K562 (cell line): ENCODE results near the gene GALNT17. TPM values are rescaled to one million over a fixed set of nuclear protein-coding genes. Genes with fewer than 3 reads are reported as not detected.

Source experiments
- ATAC-seq: fragments of 200-7000 bp; cut with Tn5 transposase; 3 replicates; pipeline ENCODE4 v1.9.1; 2020; ENCODE audit warnings: moderate library complexity
- BruUV-seq: library from RNA; stranded (reverse); fragments of 400-500 nt; replicated peaks from 2 replicates; lab custom pipeline; 2021; lab: Mats Ljungman, UMichigan
- CTCF ChIA-PET: fragments of 300-600 bp; formaldehyde crosslinking; extraction: SDS; loops from one replicate; lab custom pipeline; 2021; ENCODE audit warnings: low intra/inter-chr PET ratio; lab: Yijun Ruan, JAX
- POLR2A ChIA-PET: fragments of 300-600, 350-650 bp; sonication (Branson Sonifier 250); formaldehyde crosslinking; extraction: SDS; loops from one replicate; lab custom pipeline; 2021; ENCODE audit warnings: antibody characterized with exemption, inconsistent platforms; lab: Yijun Ruan, JAX
- DNase-seq, 4 experiments: peaks; one replicate each; pipeline versions ENCODE4 v3.0.0 to v3.0.0-alpha.2; 2011 to 2018; ENCODE audit warnings: low spot score in 3 of 4, mixed read lengths in 3 of 4; ENCODE audit errors: extremely low read depth in 1 of 4
- FAIRE-seq: peaks from 2 replicates; lab custom pipeline; 2011; peaks lifted over from hg19 to GRCh38; lab: Jason Lieb, UNC
- H2AFZ ChIP-seq: 2 replicates; pipeline ENCODE4 v1.6.0; 2011; ENCODE audit warnings: low read depth, low read length, control low read depth, inconsistent platforms
- H3K27ac ChIP-seq: fragments of 200-600 bp; 3 replicates; pipeline ENCODE4 v1.8.0; 2011; ENCODE audit warnings: low read depth, mild to moderate bottlenecking, control low read depth, inconsistent platforms, low read length, moderate library complexity, mixed read lengths; ENCODE audit errors: extremely low read depth
- H3K27me3 ChIP-seq, 2 experiments: fragments of 300-600 bp in 1 of 2; 2 replicates in 1 of 2; 3 replicates in 1 of 2; pipeline versions ENCODE4 v1.6.0 to v1.8.0; 2011; ENCODE audit warnings: inconsistent platforms in 2 of 2, low read length in 2 of 2, mild to moderate bottlenecking in 1 of 2, mixed read lengths in 1 of 2, moderate library complexity in 1 of 2; ENCODE audit not compliant: control insufficient read depth in 2 of 2, insufficient read depth in 2 of 2
- H3K36me3 ChIP-seq: fragments of 300-600 bp; 3 replicates; pipeline ENCODE4 v1.8.0; 2011; ENCODE audit warnings: mild to moderate bottlenecking, low read length, inconsistent platforms; ENCODE audit not compliant: control insufficient read depth, insufficient read depth
- H3K4me1 ChIP-seq, 2 experiments: fragments of 200-600 bp in 1 of 2; replicated peaks in 1 of 2; 2 replicates in 1 of 2; 3 replicates in 1 of 2; pipeline versions ENCODE4 v1.5.1 to v1.8.0; 2011; ENCODE audit warnings: inconsistent platforms in 2 of 2, low read length in 2 of 2, mild to moderate bottlenecking in 1 of 2, mixed read lengths in 1 of 2, moderate library complexity in 1 of 2; ENCODE audit not compliant: control insufficient read depth in 2 of 2, insufficient read depth in 2 of 2
- H3K4me2 ChIP-seq: 2 replicates; pipeline ENCODE4 v1.6.1; 2011; ENCODE audit warnings: low read length, control low read depth, inconsistent platforms, mixed read lengths; ENCODE audit not compliant: insufficient read depth
- H3K4me3 ChIP-seq: fragments of 200-600 bp; sonication (generic), shearing (Covaris generic); 2 replicates; pipeline ENCODE4 v1.5.1; 2016; ENCODE audit warnings: control low read depth, inconsistent platforms
- H3K79me2 ChIP-seq: fragments of 200-600 bp; 3 replicates; pipeline ENCODE4 v1.8.0; 2011; ENCODE audit warnings: low read length, inconsistent platforms; ENCODE audit not compliant: control insufficient read depth, insufficient read depth
- H3K9ac ChIP-seq, 2 experiments: 2 replicates each; pipeline versions ENCODE4 v1.6.0 to v1.6.1; 2011; ENCODE audit warnings: low read depth in 2 of 2, low read length in 2 of 2, control low read depth in 1 of 2, inconsistent platforms in 1 of 2, mild to moderate bottlenecking in 1 of 2, mixed read lengths in 1 of 2; ENCODE audit not compliant: insufficient read depth in 1 of 2
- H3K9me1 ChIP-seq: one replicate; pipeline ENCODE4 v1.6.0; 2011; ENCODE audit warnings: inconsistent platforms, mild to moderate bottlenecking, low read length, moderate library complexity; ENCODE audit not compliant: control insufficient read depth, insufficient read depth
- H3K9me3 ChIP-seq: replicated peaks from 2 replicates; pipeline ENCODE4 v1.5.1; 2011; ENCODE audit warnings: low read depth, low read length, inconsistent platforms; ENCODE audit not compliant: control insufficient read depth, insufficient read depth
- H4K20me1 ChIP-seq: replicated peaks from 2 replicates; pipeline ENCODE4 v1.6.1; 2011; ENCODE audit warnings: low read length, inconsistent platforms, mixed read lengths; ENCODE audit not compliant: control insufficient read depth, insufficient read depth
- BCOR ChIP-seq: fragments of 450-650 bp; IDR thresholded peaks from 2 replicates; pipeline ENCODE4 v1.6.1; 2016
- CHCHD3 ChIP-seq: fragments of 250-450 bp; sonication (Bioruptor Pico); IDR thresholded peaks from 2 replicates; pipeline ENCODE4 v2.1.2; 2022; ENCODE audit warnings: mild to moderate bottlenecking
- DACH1 ChIP-seq: fragments of 450-650 bp; IDR thresholded peaks from 2 replicates; pipeline ENCODE4 v1.6.1; 2018; ENCODE audit not compliant: partially characterized antibody
- MCM7 ChIP-seq, 2 experiments: fragments of 450-650 bp; IDR thresholded peaks; 2 replicates each; pipeline ENCODE4 v1.6.1; 2016 to 2018
- NFXL1 ChIP-seq: fragments of 450-650 bp; formaldehyde crosslinking; IDR thresholded peaks from 2 replicates; pipeline ENCODE4 v1.4.0; 2021; ENCODE audit warnings: mild to moderate bottlenecking
- NR2C2 ChIP-seq, 2 experiments: fragments of 200-800 bp in 1 of 2; sonication (Bioruptor generic) in 1 of 2; sonication (generic) in 1 of 2; formaldehyde crosslinking in 1 of 2; IDR thresholded peaks; 2 replicates each; pipeline versions ENCODE4 v1.6.1 to v1.8.0; 2016 to 2022; ENCODE audit warnings: mild to moderate bottlenecking in 1 of 2, missing compliant biosample characterization in 1 of 2, missing genetic modification characterization in 1 of 2, missing genetic modification reagents in 1 of 2
- PBX2 ChIP-seq, 2 experiments: IDR thresholded peaks in 1 of 2; conservative IDR thresholded peaks in 1 of 2; 2 replicates each; pipeline ENCODE4 v1.6.1; 2016; ENCODE audit warnings: low read depth in 2 of 2, mild to moderate bottlenecking in 1 of 2, missing compliant biosample characterization in 1 of 2, missing genetic modification characterization in 1 of 2, moderate library complexity in 1 of 2
- RBM25 ChIP-seq: fragments of 200-400 bp; formaldehyde crosslinking; IDR thresholded peaks from 2 replicates; pipeline ENCODE4 v1.6.1; 2018; ENCODE audit warnings: low read length, low read depth, moderate library complexity; ENCODE audit not compliant: severe bottlenecking
- SNAPC5 ChIP-seq: fragments of 250-450 bp; sonication (Bioruptor Pico); IDR thresholded peaks from 2 replicates; pipeline ENCODE4 v1.8.0; 2021; ENCODE audit warnings: moderate library complexity, mild to moderate bottlenecking, inconsistent platforms
- THRA ChIP-seq: fragments of 450-650 bp; IDR thresholded peaks from 2 replicates; pipeline ENCODE4 v1.6.1; 2017; ENCODE audit warnings: mild to moderate bottlenecking, moderate library complexity
- WGBS: fragments of 100-300 bp; shearing (Covaris generic); methylation state at CpG from one replicate; pipeline ENCODE4 v1.1.6; 2016; ENCODE audit warnings: low coverage, mixed read lengths; ENCODE audit not compliant: insufficient coverage; ENCODE audit errors: missing lambda C conversion rate; 5-methylcytosine and 5-hydroxymethylcytosine counted together
- in situ Hi-C: fragments of 300-500 bp; cut with MboI; formaldehyde crosslinking; loops from 4 replicates; pipeline ENCODE4 v1.15.0; 2018; ENCODE audit warnings: inconsistent platforms, mixed read lengths
- intact Hi-C: fragments of 100-400 bp; cut with micrococcal nuclease; formaldehyde crosslinking; loops from 2 replicates; pipeline ENCODE4 v1.14.2; 2022
- polyA plus RNA-seq, 8 experiments: library from polyadenylated mRNA; depleted of rRNA in 4 of 8; stranded (reverse) in 5 of 8; unstranded in 3 of 8; fragments of >200 nt; fragmentation: Nextera tagmentation in 2 of 8; fragmentation: Illumina TruSeq in 1 of 8; extraction: Ambion mirVana in 2 of 8; extraction: Trizol in 1 of 8; gene quantifications; 2 replicates each; pipeline versions ENCODE4 v1.2.1 to v1.2.3, GENCODE V29; 2011 to 2014; ENCODE audit warnings: inconsistent platforms in 1 of 8, missing spikeins in 1 of 8
- total RNA-seq, 7 experiments: library from RNA; depleted of rRNA in 6 of 7; stranded (reverse); fragments of >200 nt in 6 of 7; fragmentation: Illumina TruSeq in 2 of 7; extraction: Trizol in 2 of 7; gene quantifications; 2 replicates each; pipeline versions ENCODE4 v1.2.1 to v1.2.3, GENCODE V29; 2011 to 2021; ENCODE audit warnings: low replicate concordance in 1 of 7

GALNT17 gene
- total and polyA plus RNA-seq, 9 of the 15 experiments (the other 6 are each of a cell fraction or from before 2014, with no cell fraction given), result not detected

GRCh38 chr7:71580027-71580426 lies 448.1 kb downstream of the GALNT17 start (continued):
- TF ChIP-seq NFXL1 (CRISPR knock-in tag) (no peak), MCM7 (IDR thresholded peaks at IDR 0.05) (no peak), DACH1 (peak; percentile 90), BCOR (no peak)
- TF ChIP-seq, all 486 proteins: peak for 5

- no peak overlapping the region for H3K27ac ChIP-seq
- ATAC-seq, result no peak
- H3K9me3 ChIP-seq, result no peaks in the 10 kb centered on the region
- in situ Hi-C loops (no loop called here), intact Hi-C loops (no loop called here)
- H3K36me3 ChIP-seq, result no peaks in the 10 kb centered on the region
- H3K79me2 ChIP-seq, result no peaks in the 10 kb centered on the region
- no peaks in the 10 kb centered on the region for H3K27me3 ChIP-seq
- POLR2A ChIA-PET, result no interaction called here
- no peak for FAIRE-seq
- TF ChIP-seq RBM25, result no peak
- CTCF ChIA-PET, result no interaction called here
- no peaks in the 10 kb centered on the region; a peak in 1 of 5 replicates for H3K4me1 ChIP-seq
- H4K20me1 ChIP-seq, result no peaks in the 10 kb centered on the region
- WGBS, result 0% methylated on average over 3 of the region's 3 CpGs
- no peak for DNase-seq
- no peak overlapping the region for H3K4me3 ChIP-seq
- H3K9me1 ChIP-seq, result no peaks in the 10 kb centered on the region
- H3K4me2 ChIP-seq, result no peak overlapping the region
- no TSS peak for BruUV-seq
- no peak overlapping the region for H3K9ac ChIP-seq
- H2AFZ ChIP-seq, result no peak overlapping the region
Measured at GRCh38 chr7:71584256-71584655, 452.3 kb downstream of the GALNT17 start.

- Histone ChIP-seq H2AFZ (no peak overlapping the region), H3K4me3 (no peak overlapping the region), H4K20me1 (no peaks in the 10 kb centered on the region), H3K4me1 (no peaks in the 10 kb centered on the region; a peak in 1 of 5 replicates), H3K9ac (no peak overlapping the region), H3K27me3 (no peaks in the 10 kb centered on the region), H3K36me3 (no peaks in the 10 kb centered on the region), H3K79me2 (no peaks in the 10 kb centered on the region), H3K9me1 (no peaks in the 10 kb centered on the region), H3K9me3 (no peaks in the 10 kb centered on the region), H3K4me2 (no peak overlapping the region), H3K27ac (no peak overlapping the region)
- in situ Hi-C loops (no loop called here), intact Hi-C loops (no loop called here)
- ChIA-PET CTCF (no interaction called here), POLR2A (no interaction called here)
- DNase-seq (no peak), ATAC-seq (no peak), FAIRE-seq (no peak)
- 0% methylated on average over 7 of the region's 7 CpGs for WGBS
- BruUV-seq, result no TSS peak
- TF ChIP-seq PBX2 (CRISPR knock-in tag; IDR thresholded peaks at IDR 0.05; ENCODE audit: low read depth) (no peak), PBX2 (tag; conservative IDR thresholded peaks at IDR 0.05; ENCODE audit: low read depth) (no peak), SNAPC5 (CRISPR knock-in tag) (no peak), NR2C2 (CRISPR knock-in tag; IDR thresholded peaks at IDR 0.05) (no peak), NR2C2 (tag; IDR thresholded peaks at IDR 0.05) (no peak), NFXL1 (CRISPR knock-in tag) (no peak), CHCHD3 (CRISPR knock-in tag) (no peak), DACH1 (no peak), THRA (no peak)
Measured at GRCh38 chr7:71591876-71592275, 459.9 kb downstream of the GALNT17 start.
